GM12891 (cell line): ENCODE measurements around the gene FARP1.

Experiments used
- PAX5 ChIP-seq: IDR thresholded peaks from 2 replicates; pipeline ENCODE4 v1.6.1; 2011; ENCODE audit warnings: low read length, moderate library complexity, mild to moderate bottlenecking; ENCODE audit not compliant: insufficient read depth, severe bottlenecking
- POLR2A ChIP-seq: IDR thresholded peaks from 2 replicates; pipeline ENCODE4 v1.6.1; 2011; ENCODE audit warnings: low read depth, low read length, control low read depth
- POLR2AphosphoS5 ChIP-seq: IDR thresholded peaks from 2 replicates; pipeline ENCODE4 v1.6.1; 2011; ENCODE audit warnings: low read depth, low read length, control low read depth
- SPI1 ChIP-seq: IDR thresholded peaks from 2 replicates; pipeline ENCODE4 v1.6.1; 2011; ENCODE audit warnings: low read depth, low read length, control low read depth
- TAF1 ChIP-seq: IDR thresholded peaks from 2 replicates; pipeline ENCODE4 v1.6.1; 2011; ENCODE audit warnings: low read depth, low read length, control low read depth

DNA sequence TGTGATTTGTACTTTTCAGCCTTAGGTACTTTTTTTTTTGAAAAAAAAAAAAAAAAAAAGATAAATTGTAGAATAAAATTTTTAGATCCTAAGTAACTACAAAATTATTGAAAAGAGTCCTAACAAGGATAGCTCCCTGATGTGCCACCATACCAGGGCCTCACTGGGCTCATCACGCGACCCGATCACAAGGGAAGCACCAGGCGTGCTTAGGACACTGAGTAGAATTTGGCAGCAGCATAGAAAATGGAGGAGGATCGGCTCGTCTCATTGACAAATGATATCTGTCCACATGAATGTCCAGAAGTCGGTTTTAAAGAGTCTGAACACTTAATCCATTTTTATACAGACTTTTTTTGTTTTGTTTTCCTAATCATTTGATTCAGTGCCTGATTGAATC lies 255.0 kb downstream of the FARP1 start:
- no peak for TF ChIP-seq POLR2AphosphoS5
- no peak for TF ChIP-seq POLR2A
- TF ChIP-seq PAX5 = no peak
- TF ChIP-seq TAF1 = no peak
- no peak for TF ChIP-seq SPI1
